Natural killer cell (primary cell): ENCODE measurements around the gene AGTR2. TPM values are rescaled to one million over a fixed set of nuclear protein-coding genes. Genes with fewer than 3 reads are reported as not detected.
"Not testable (repeated sequence)": the region's sequence is repeated elsewhere in the genome, so short reads cannot be mapped to it uniquely, and the experiment has no call there.

Experiments used
- ATAC-seq, 3 donors: fragments of 150-1000 bp in 2 of 3; fragments of 200-7000 bp in 1 of 3; cut with Tn5 transposase; 1 replicate in 1 of 3; 2 replicates in 2 of 3; pipeline ENCODE4 v1.10.0; 2021; ENCODE audit warnings: mild to moderate bottlenecking in 2 of 3, moderate library complexity in 2 of 3
- DNase-seq, 2 donors: peaks; one replicate each; pipeline versions ENCODE4 v3.0.0 to v3.0.0-alpha.2; 2013 to 2021; ENCODE audit warnings: mixed read lengths in 1 of 2
- H3K27ac ChIP-seq: one replicate; pipeline ENCODE4 v1.5.1; 2013; ENCODE audit warnings: mild to moderate bottlenecking, low read length
- H3K27me3 ChIP-seq: one replicate; pipeline ENCODE4 v1.6.1; 2013; ENCODE audit warnings: low read length; ENCODE audit not compliant: control insufficient read depth, insufficient read depth
- H3K36me3 ChIP-seq: one replicate; pipeline ENCODE4 v1.6.1; 2013; ENCODE audit warnings: low read length; ENCODE audit not compliant: control insufficient read depth, insufficient read depth
- H3K4me1 ChIP-seq: one replicate; pipeline ENCODE4 v1.6.1; 2013; ENCODE audit warnings: low read length; ENCODE audit not compliant: control insufficient read depth, insufficient read depth
- H3K4me3 ChIP-seq: one replicate; pipeline ENCODE4 v1.5.1; 2013; ENCODE audit warnings: low read length
- H3K9me3 ChIP-seq: one replicate; pipeline ENCODE4 v1.6.1; 2013; ENCODE audit warnings: low read length; ENCODE audit not compliant: control insufficient read depth, insufficient read depth
- H3K27ac Mint-ChIP-seq, 2 donors: one replicate each; pipeline ENCODE4 v1.8.0; 2022; ENCODE audit warnings: mild to moderate bottlenecking in 2 of 2, mixed read lengths in 2 of 2, moderate library complexity in 1 of 2
- H3K27me3 Mint-ChIP-seq, 2 donors: one replicate each; pipeline ENCODE4 v1.8.0; 2022; ENCODE audit warnings: low read depth in 2 of 2, mixed read lengths in 2 of 2
- H3K36me3 Mint-ChIP-seq: one replicate; pipeline ENCODE4 v1.8.0; 2022; ENCODE audit warnings: mixed read lengths
- H3K4me1 Mint-ChIP-seq, 2 donors: one replicate each; pipeline ENCODE4 v1.8.0; 2022; ENCODE audit warnings: mixed read lengths in 2 of 2
- H3K4me3 Mint-ChIP-seq: one replicate; pipeline ENCODE4 v1.8.0; 2022; ENCODE audit warnings: mild to moderate bottlenecking, moderate library complexity, mixed read lengths
- H3K9me3 Mint-ChIP-seq, 2 donors: one replicate each; pipeline ENCODE4 v1.8.0; 2022; ENCODE audit warnings: mixed read lengths in 2 of 2
- WGBS: methylation state at CpG from one replicate; pipeline ENCODE4 v1.1.7; 2013; ENCODE audit warnings: missing lambda C conversion rate; ENCODE audit not compliant: insufficient coverage; 5-methylcytosine and 5-hydroxymethylcytosine counted together
- intact Hi-C: fragments of 100-400 bp; cut with micrococcal nuclease; formaldehyde crosslinking; loops from one replicate; pipeline ENCODE4 v1.14.2; 2022
- total RNA-seq, 4 donors: library from RNA; stranded (reverse); fragments of 120-200 nt in 1 of 4; gene quantifications; one replicate each; pipeline versions ENCODE4 v1.2.3 to v1.2.4, GENCODE V29; 2013 to 2022
- TF ChIP-seq, protein P1 (sequence below): fragments of 200-600 bp; IDR thresholded peaks from one replicate; pipeline ENCODE4 v1.8.0; 2022; ENCODE audit warnings: antibody characterized with exemption

AGTR2 gene, protein sequence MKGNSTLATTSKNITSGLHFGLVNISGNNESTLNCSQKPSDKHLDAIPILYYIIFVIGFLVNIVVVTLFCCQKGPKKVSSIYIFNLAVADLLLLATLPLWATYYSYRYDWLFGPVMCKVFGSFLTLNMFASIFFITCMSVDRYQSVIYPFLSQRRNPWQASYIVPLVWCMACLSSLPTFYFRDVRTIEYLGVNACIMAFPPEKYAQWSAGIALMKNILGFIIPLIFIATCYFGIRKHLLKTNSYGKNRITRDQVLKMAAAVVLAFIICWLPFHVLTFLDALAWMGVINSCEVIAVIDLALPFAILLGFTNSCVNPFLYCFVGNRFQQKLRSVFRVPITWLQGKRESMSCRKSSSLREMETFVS
- not detected for total RNA-seq
- not detected for total RNA-seq (2013)

DNA sequence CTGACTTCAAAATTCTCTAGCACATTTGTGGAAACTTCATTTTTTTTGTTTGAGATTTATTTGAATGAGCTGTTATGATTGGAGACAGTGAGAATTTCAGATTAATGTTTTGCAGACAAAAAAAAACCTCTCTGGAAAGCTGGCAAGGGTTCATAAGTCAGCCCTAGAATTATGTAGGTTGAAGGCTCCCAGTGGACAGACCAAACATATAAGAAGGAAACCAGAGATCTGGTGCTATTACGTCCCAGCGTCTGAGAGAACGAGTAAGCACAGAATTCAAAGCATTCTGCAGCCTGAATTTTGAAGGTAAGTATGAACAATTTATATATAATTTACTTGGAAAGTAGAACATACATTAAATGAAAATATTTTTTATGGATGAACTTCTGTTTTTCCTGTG is at the start of gene AGTR2:
Gene AGTR2 (plus strand): TSS at position 234 of the 400 bp plus-strand sequence. CDS start 1,537 bp downstream, outside the sequence.
- ATAC-seq, result no peak
- H3K4me1 Mint-ChIP-seq, result no peaks in the 10 kb centered on the region
- no peaks in the 10 kb centered on the region for H3K27me3 Mint-ChIP-seq
- intact Hi-C loops, result no loop called here
- H3K4me3 Mint-ChIP-seq, result no peak within 1 kb of the TSS
- no peak within 1 kb of the TSS for H3K27ac Mint-ChIP-seq
- WGBS, result no CpG with 5 or more reads among the region's 3 CpGs
- DNase-seq, result no peak
- Histone ChIP-seq H3K27ac (no peak within 1 kb of the TSS), H3K4me1 (no peaks in the 10 kb centered on the region), H3K9me3 (no peaks in the 10 kb centered on the region), H3K36me3 (no peaks in the 10 kb centered on the region), H3K27me3 (no peaks in the 10 kb centered on the region), H3K4me3 (no peak within 1 kb of the TSS)
- H3K9me3 Mint-ChIP-seq, result peaks cover 0 to 8% of the 10 kb centered on the region in 2 donors
- TF ChIP-seq, protein P1, sequence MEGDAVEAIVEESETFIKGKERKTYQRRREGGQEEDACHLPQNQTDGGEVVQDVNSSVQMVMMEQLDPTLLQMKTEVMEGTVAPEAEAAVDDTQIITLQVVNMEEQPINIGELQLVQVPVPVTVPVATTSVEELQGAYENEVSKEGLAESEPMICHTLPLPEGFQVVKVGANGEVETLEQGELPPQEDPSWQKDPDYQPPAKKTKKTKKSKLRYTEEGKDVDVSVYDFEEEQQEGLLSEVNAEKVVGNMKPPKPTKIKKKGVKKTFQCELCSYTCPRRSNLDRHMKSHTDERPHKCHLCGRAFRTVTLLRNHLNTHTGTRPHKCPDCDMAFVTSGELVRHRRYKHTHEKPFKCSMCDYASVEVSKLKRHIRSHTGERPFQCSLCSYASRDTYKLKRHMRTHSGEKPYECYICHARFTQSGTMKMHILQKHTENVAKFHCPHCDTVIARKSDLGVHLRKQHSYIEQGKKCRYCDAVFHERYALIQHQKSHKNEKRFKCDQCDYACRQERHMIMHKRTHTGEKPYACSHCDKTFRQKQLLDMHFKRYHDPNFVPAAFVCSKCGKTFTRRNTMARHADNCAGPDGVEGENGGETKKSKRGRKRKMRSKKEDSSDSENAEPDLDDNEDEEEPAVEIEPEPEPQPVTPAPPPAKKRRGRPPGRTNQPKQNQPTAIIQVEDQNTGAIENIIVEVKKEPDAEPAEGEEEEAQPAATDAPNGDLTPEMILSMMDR, result no peak
- no peaks in the 10 kb centered on the region for H3K36me3 Mint-ChIP-seq

DNA sequence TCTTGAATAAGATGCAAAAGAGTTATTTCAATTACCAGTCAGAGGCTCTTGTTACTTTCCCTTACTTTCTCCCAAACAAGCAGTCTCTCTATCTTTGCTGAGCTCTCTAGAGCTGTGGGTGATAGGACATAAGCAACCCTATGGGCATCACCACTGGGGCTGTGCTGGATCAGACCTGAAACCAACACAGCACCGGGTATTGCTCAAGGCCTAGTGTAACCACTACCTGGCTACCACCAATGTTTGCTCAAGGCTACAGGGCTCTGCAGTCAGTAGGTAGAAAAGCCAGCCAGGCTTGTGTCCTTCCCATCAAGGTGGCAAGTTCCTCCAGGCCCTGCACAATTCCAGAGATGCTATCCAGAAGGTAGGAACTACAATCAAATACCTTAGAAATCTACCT is 35.3 kb upstream of the AGTR2 start:
- no peak overlapping the region for H3K27ac Mint-ChIP-seq
- peaks cover 5% of the 10 kb centered on the region for H3K9me3 ChIP-seq
- H3K4me1 ChIP-seq, result no peaks in the 10 kb centered on the region
- no peaks in the 10 kb centered on the region for H3K4me1 Mint-ChIP-seq
- H3K27me3 ChIP-seq, result no peaks in the 10 kb centered on the region
- H3K4me3 ChIP-seq, result no peak overlapping the region
- TF ChIP-seq, protein P1, result no peak
- no peaks in the 10 kb centered on the region for H3K27me3 Mint-ChIP-seq
- H3K36me3 Mint-ChIP-seq, result no peaks in the 10 kb centered on the region
- intact Hi-C loops, result no loop called here
- DNase-seq (no peak), ATAC-seq (no peak)
- no peak overlapping the region for H3K27ac ChIP-seq
- peaks cover 0 to 5% of the 10 kb centered on the region in 2 donors for H3K9me3 Mint-ChIP-seq
- 70% methylated on average over 1 of the region's 1 CpG for WGBS
- H3K36me3 ChIP-seq, result no peaks in the 10 kb centered on the region
- no peak overlapping the region for H3K4me3 Mint-ChIP-seq

DNA sequence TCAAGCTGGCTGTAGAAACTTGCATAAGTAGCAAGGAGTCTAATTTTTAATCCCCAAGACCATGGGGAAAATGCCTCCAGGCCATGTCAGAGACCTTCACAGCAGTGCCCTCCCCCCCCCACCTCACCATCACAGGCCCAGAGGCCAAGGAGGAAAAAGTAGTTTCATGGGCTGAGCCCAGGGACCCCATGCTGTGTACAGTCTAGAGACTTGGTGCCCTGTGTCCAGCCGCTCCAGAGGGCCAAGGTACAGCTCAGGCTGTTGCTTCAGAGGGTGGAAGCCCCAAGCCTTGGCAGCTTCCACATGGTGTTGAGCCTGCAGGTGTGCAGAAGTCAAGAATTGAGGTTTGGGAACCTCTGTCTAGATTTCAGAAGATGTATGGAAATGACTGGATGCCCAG is 29.3 kb upstream of the AGTR2 start:
- H3K36me3 Mint-ChIP-seq, H3K27ac ChIP-seq, H3K9me3 ChIP-seq, H3K9me3 Mint-ChIP-seq, H3K36me3 ChIP-seq, H3K4me1 Mint-ChIP-seq, H3K4me1 ChIP-seq, ATAC-seq, H3K27me3 Mint-ChIP-seq, H3K27ac Mint-ChIP-seq, H3K4me3 Mint-ChIP-seq, H3K27me3 ChIP-seq, intact Hi-C loops, H3K4me3 ChIP-seq, DNase-seq: not testable (repeated sequence)
- WGBS, result 100% methylated on average over 1 of the region's 1 CpG

DNA sequence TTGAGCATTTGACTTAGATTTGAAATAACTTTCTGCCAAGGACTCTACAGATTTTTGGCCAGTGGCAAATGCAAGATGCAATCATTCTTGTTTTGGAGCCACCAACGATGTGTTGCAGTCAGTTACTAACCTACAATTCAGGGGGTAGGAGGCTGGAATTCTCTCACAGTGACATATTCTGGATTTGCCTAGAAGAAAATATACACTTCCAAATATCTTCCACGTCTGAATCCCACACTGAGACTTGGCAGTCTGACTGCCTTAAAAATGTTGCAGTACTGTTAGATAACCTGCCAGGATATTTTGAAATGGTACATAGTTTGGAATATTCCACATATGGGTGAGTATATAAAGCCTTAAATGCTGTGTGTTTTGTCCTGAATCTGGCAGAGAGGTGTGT is 27.6 kb upstream of the AGTR2 start:
- H3K27ac Mint-ChIP-seq, result no peak overlapping the region
- WGBS, result 70% methylated on average over 2 of the region's 2 CpGs
- H3K4me3 Mint-ChIP-seq, result no peak overlapping the region
- no peaks in the 10 kb centered on the region for H3K9me3 ChIP-seq
- no peak overlapping the region for H3K4me3 ChIP-seq
- H3K27me3 ChIP-seq, result no peaks in the 10 kb centered on the region
- DNase-seq (no peak), ATAC-seq (no peak)
- peaks cover 7% of the 10 kb centered on the region for H3K36me3 Mint-ChIP-seq
- TF ChIP-seq, protein P1, result no peak
- H3K4me1 ChIP-seq, result no peaks in the 10 kb centered on the region
- H3K9me3 Mint-ChIP-seq, result peaks cover 0 to 8% of the 10 kb centered on the region in 2 donors
- H3K27me3 Mint-ChIP-seq, result peaks cover 0 to 7% of the 10 kb centered on the region in 2 donors
- H3K36me3 ChIP-seq, result no peaks in the 10 kb centered on the region
- intact Hi-C loops, result no loop called here
- no peak overlapping the region for H3K27ac ChIP-seq
- no peaks in the 10 kb centered on the region for H3K4me1 Mint-ChIP-seq
